NCI-H460 (cell line): ENCODE data around the gene BTG1. TPM values are rescaled to one million over a fixed set of nuclear protein-coding genes. Genes with fewer than 3 reads are reported as not detected.
"Not testable (repeated sequence)": the region's sequence is repeated elsewhere in the genome, so short reads cannot be mapped to it uniquely, and the experiment has no call there.

Source experiments
- DNase-seq: peaks from one replicate; pipeline ENCODE4 v3.0.0-alpha.2; 2016; ENCODE audit warnings: low read depth; ENCODE audit errors: extremely low read depth
- small RNA-seq, 2 experiments: library from RNA; depleted of rRNA; stranded (forward); fragments of <200 nt; gene quantifications; one replicate each; pipeline ENCODE3, GENCODE V24; 2014
- total RNA-seq: library from RNA; depleted of rRNA; stranded (reverse); fragments of >200 nt; shearing (Covaris generic); gene quantifications from 2 replicates; pipeline ENCODE4 v1.2.3, GENCODE V29; 2014

Gene BTG1
- total RNA-seq, 1 experiment from 2014 or later, result 32.6 TPM

GRCh38 chr12:92105676-92106075, 40.0 kb downstream of the BTG1 start:
- no peak for DNase-seq

GRCh38 chr12:92105110-92105509, 40.5 kb downstream of the BTG1 start:
- no peak for DNase-seq

GRCh38 chr12:92102606-92103005, 43.0 kb downstream of the BTG1 start:
- no peak for DNase-seq

- no peak for DNase-seq
Observed at GRCh38 chr12:92098594-92099380, 46.9 kb downstream of the BTG1 start.

GRCh38 chr12:92096346-92097136, 49.1 kb downstream of the BTG1 start:
- DNase-seq, result no peak

GRCh38 chr12:92094751-92095161, 50.9 kb downstream of the BTG1 start:
- no peak for DNase-seq

GRCh38 chr12:92094301-92094700, 51.3 kb downstream of the BTG1 start:
- DNase-seq, result not testable (repeated sequence)

Small RNA genes lying within 50 kb of the gene (small RNA-seq; reads per million reads assigned to genes)
- 0 reads per million in 2 experiments for gene RF00019
